DMS 273 (cell line): ENCODE data around the gene ESCO1.
"Not testable (repeated sequence)": the region's sequence is repeated elsewhere in the genome, so short reads cannot be mapped to it uniquely, and the experiment has no call there.

ENCODE experiments used
- DNase-seq: peaks from one replicate; lab custom pipeline; 2025; ENCODE audit not compliant: unreplicated experiment; lab: John Stamatoyannopoulos, UW

ESCO1 gene

GRCh38 chr18:21592361-21592760, 8.1 kb downstream of the ESCO1 start:
- not testable (repeated sequence) for DNase-seq

- no peak for DNase-seq
Observed at GRCh38 chr18:21584391-21584790, 16.1 kb downstream of the ESCO1 start.

- DNase-seq = no peak
Observed at GRCh38 chr18:21575656-21576055, 24.8 kb downstream of the ESCO1 start.

GRCh38 chr18:21571772-21572171, 28.7 kb downstream of the ESCO1 start:
- no peak for DNase-seq

- no peak for DNase-seq
Observed at GRCh38 chr18:21559195-21559594, 41.3 kb downstream of the ESCO1 start.

- peak; percentile 32 for DNase-seq
Observed at GRCh38 chr18:21557607-21558253, 42.8 kb downstream of the ESCO1 start.

GRCh38 chr18:21550510-21550970, 50.0 kb downstream of the ESCO1 start:
- DNase-seq = no peak

- DNase-seq = no peak
Observed at GRCh38 chr18:21548647-21549046, 51.9 kb downstream of the ESCO1 start.

- DNase-seq = no peak
Observed at GRCh38 chr18:21546423-21546822, 54.1 kb downstream of the ESCO1 start.

GRCh38 chr18:21538230-21538629, 62.3 kb downstream of the ESCO1 start:
- DNase-seq = no peak

GRCh38 chr18:21534327-21534726, 66.2 kb downstream of the ESCO1 start:
- DNase-seq = no peak

GRCh38 chr18:21526463-21526862, 74.0 kb downstream of the ESCO1 start:
- no peak for DNase-seq

- DNase-seq = no peak
Observed at GRCh38 chr18:21525916-21526315, 74.6 kb downstream of the ESCO1 start.

- DNase-seq = no peak
Observed at GRCh38 chr18:21522530-21522929, 78.0 kb downstream of the ESCO1 start.

GRCh38 chr18:21513741-21514140, 86.8 kb downstream of the ESCO1 start:
- no peak for DNase-seq

GRCh38 chr18:21513292-21513691, 87.2 kb downstream of the ESCO1 start:
- no peak for DNase-seq

- peak; percentile 18 for DNase-seq
Observed at GRCh38 chr18:21509062-21509461, 91.4 kb downstream of the ESCO1 start.

GRCh38 chr18:21507913-21508701, 92.4 kb downstream of the ESCO1 start:
- no peak for DNase-seq

GRCh38 chr18:21502661-21503060, 97.8 kb downstream of the ESCO1 start:
- no peak for DNase-seq

GRCh38 chr18:21499997-21500396, 100.5 kb downstream of the ESCO1 start:
- no peak for DNase-seq

- no peak for DNase-seq
Observed at GRCh38 chr18:21496277-21496835, 104.1 kb downstream of the ESCO1 start.

GRCh38 chr18:21490748-21491147, 109.8 kb downstream of the ESCO1 start:
- DNase-seq = peak; percentile 27
